ENCODE data around the gene FGFRL1. TPM values are rescaled to one million over a fixed set of nuclear protein-coding genes. Genes with fewer than 3 reads are reported as not detected.
A peak's percentile ranks its signal among the peaks of the same experiment; 100 is the strongest.

The FGFRL1 gene
- total RNA-seq, 4 donors from 2014 or later: 11.7 to 15.9 (median 14.2) TPM

- WGBS, 2 donors (ENCODE audit: low coverage in 1 of 2): 20 to 54% methylated on average over 3 to 40 of the region's 41 CpGs
- in situ Hi-C loops (cut with MboI; ENCODE audit: low pct_ligation_motif_present in 1 of 4, low pct_unique_long_range_greater_than_20kb in 1 of 4, low sequenced_read_pairs in 3 of 4) (no loop called here), intact Hi-C loops (cut with DNase I; ENCODE audit: low total_unique reads) (no loop called here)
- Histone ChIP-seq H3K4me1 (peaks cover 3 to 37% (median 29%) of the 10 kb centered on the region in 4 donors), H3K9me3 (no peaks in the 10 kb centered on the region), H3K36me3 (no peaks in the 10 kb centered on the region), H3K4me3 (peak overlapping the region in 2 of 4 donors; percentile 16 to 34), H3K27ac (peak overlapping the region; percentile 16 to 67 (median 51)), H3K27me3 (peaks cover 51% of the 10 kb centered on the region)
- DNase-seq: peak; percentile 38
- no peak for TF ChIP-seq POLR2AphosphoS5 (IDR thresholded peaks at IDR 0.05)
- no peak for TF ChIP-seq POLR2A (IDR thresholded peaks at IDR 0.05)
- TF ChIP-seq EP300 (IDR thresholded peaks at IDR 0.05; ENCODE audit: low read depth): no peak
- TF ChIP-seq, protein P1, sequence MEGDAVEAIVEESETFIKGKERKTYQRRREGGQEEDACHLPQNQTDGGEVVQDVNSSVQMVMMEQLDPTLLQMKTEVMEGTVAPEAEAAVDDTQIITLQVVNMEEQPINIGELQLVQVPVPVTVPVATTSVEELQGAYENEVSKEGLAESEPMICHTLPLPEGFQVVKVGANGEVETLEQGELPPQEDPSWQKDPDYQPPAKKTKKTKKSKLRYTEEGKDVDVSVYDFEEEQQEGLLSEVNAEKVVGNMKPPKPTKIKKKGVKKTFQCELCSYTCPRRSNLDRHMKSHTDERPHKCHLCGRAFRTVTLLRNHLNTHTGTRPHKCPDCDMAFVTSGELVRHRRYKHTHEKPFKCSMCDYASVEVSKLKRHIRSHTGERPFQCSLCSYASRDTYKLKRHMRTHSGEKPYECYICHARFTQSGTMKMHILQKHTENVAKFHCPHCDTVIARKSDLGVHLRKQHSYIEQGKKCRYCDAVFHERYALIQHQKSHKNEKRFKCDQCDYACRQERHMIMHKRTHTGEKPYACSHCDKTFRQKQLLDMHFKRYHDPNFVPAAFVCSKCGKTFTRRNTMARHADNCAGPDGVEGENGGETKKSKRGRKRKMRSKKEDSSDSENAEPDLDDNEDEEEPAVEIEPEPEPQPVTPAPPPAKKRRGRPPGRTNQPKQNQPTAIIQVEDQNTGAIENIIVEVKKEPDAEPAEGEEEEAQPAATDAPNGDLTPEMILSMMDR (IDR thresholded peaks at IDR 0.05): no peak
These were observed 35.9 kb downstream of the FGFRL1 start for GRCh38 chr4:1047106-1047975.

DNA sequence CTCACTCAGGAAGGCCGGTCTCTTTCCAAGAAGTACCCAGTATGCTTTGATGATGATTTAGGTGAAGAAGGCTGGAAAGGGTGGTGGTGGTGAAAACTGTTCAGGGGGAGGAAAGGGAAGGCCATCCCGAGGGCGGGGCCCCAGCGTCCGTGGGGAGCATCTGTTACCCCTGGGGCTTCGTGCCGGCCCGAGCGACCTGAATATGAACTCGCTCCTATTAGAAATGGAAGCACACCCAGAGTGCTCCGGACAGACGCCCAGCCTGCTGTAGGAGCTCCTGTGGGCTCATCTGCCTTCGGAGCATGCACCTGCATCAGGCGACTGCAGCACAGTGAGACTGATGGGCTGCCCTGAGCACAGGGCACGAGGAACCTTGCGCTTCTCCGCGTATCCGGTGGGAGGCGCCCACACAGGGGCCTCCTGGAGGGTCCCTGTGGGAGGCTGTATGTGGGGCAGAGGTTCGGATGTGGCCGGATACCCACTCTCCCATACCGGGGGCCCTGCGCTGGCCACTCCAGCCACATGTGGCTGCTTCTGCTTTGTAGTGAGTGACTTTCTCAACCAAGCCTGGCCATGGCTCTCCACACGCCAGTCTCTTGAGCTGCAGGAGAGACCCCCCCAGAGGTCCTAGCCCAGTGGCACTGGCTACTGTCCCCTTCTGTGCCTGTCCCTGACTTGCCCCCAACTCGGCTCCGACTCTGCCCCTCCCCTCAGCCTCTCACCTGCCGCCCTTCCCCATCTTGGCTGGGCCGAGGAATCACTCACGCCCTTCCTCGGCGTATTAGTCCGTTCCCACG is 36.7 kb downstream of the FGFRL1 start:
- Histone ChIP-seq H3K4me1 (peaks cover 3 to 39% (median 32%) of the 10 kb centered on the region in 4 donors), H3K9me3 (no peaks in the 10 kb centered on the region), H3K4me3 (peak overlapping the region in 1 of 4 donors; percentile 34), H3K36me3 (no peaks in the 10 kb centered on the region), H3K27ac (peak overlapping the region in 1 of 4 donors; percentile 67), H3K27me3 (peaks cover 59% of the 10 kb centered on the region)
- peak; percentile 8 for DNase-seq
- in situ Hi-C loops (cut with MboI; ENCODE audit: low pct_ligation_motif_present in 1 of 4, low pct_unique_long_range_greater_than_20kb in 1 of 4, low sequenced_read_pairs in 3 of 4) (no loop called here), intact Hi-C loops (cut with DNase I; ENCODE audit: low total_unique reads) (loop anchor here (2.0 kb wide), 1 partner anchor 59 kb away; no protein-coding TSS in a partner anchor)
- TF ChIP-seq POLR2A (IDR thresholded peaks at IDR 0.05) (no peak), POLR2AphosphoS5 (IDR thresholded peaks at IDR 0.05) (no peak), EP300 (IDR thresholded peaks at IDR 0.05; ENCODE audit: low read depth) (no peak)
- TF ChIP-seq, protein P1 (IDR thresholded peaks at IDR 0.05): no peak
- WGBS, 2 donors (ENCODE audit: low coverage in 1 of 2): 47 to 67% methylated on average over 3 to 34 of the region's 34 CpGs

- TF ChIP-seq, protein P1 (IDR thresholded peaks at IDR 0.05): no peak
- TF ChIP-seq EP300 (IDR thresholded peaks at IDR 0.05; ENCODE audit: low read depth) (no peak), POLR2A (IDR thresholded peaks at IDR 0.05) (no peak), POLR2AphosphoS5 (IDR thresholded peaks at IDR 0.05) (no peak)
- in situ Hi-C loops (cut with MboI; ENCODE audit: low pct_ligation_motif_present in 1 of 4, low pct_unique_long_range_greater_than_20kb in 1 of 4, low sequenced_read_pairs in 3 of 4): no loop called here
- no peaks in the 10 kb centered on the region for H3K9me3 ChIP-seq
- no peak overlapping the region for H3K4me3 ChIP-seq
- 35 to 77% methylated on average over 4 to 16 of the region's 16 CpGs for WGBS, 2 donors (ENCODE audit: low coverage in 1 of 2)
- DNase-seq: no peak
- H3K27me3 ChIP-seq: peaks cover 55% of the 10 kb centered on the region
- intact Hi-C loops (cut with DNase I; ENCODE audit: low total_unique reads): loop anchor here (2.0 kb wide), 1 partner anchor 60 kb away; no protein-coding TSS in a partner anchor
- H3K36me3 ChIP-seq: no peaks in the 10 kb centered on the region
- H3K4me1 ChIP-seq: peaks cover 3 to 37% (median 25%) of the 10 kb centered on the region in 4 donors
- H3K27ac ChIP-seq: no peak overlapping the region
These were observed 37.6 kb downstream of the FGFRL1 start for GRCh38 chr4:1048773-1049590.
